Superior temporal gyrus (tissue), 1 donor: ENCODE results near the gene MVB12A.
A peak's percentile ranks its signal among the peaks of the same experiment; 100 is the strongest.

Experiments
- DNase-seq: peaks from one replicate; pipeline ENCODE4 v3.0.0-alpha.2; 2016; ENCODE audit errors: extremely low spot score

Gene MVB12A

GRCh38 chr19:17470068-17470841, 50.4 kb downstream of the MVB12A start, which contains the start of gene SLC27A1:
Gene SLC27A1, plus strand, starts transcription at chr19:17470524. Its CDS starts 17 bp downstream, at chr19:17470541.
- DNase-seq, result peak; percentile 99

GRCh38 chr19:17471410-17472125, 51.7 kb downstream of the MVB12A start:
- no peak for DNase-seq

GRCh38 chr19:17473041-17473440, 53.2 kb downstream of the MVB12A start:
- no peak for DNase-seq
